ENCODE data around the gene TPPP.
"Not testable (repeated sequence)": the region's sequence is repeated elsewhere in the genome, so short reads cannot be mapped to it uniquely, and the experiment has no call there.

The TPPP gene

DNA sequence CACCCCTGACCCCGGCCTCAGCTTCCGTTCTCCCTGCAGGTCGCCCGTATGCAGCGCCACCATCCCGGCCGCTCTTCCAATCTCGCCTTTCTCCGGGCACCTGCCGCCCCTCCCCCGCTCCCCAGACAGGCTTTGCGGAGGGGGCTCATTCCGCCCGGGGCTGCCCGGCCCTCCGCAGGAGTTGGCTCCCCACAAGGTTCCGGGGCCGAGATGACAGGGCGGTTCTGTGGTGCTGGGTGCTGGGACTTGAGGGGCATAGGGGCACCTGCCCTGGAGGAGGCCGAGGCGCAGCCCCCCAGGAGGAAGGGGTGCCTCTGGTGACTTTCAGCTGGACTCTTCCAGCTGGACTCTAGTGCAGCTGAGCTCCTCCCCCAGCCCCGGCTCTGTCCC lies 885 bp upstream of the TPPP start:
- not testable (repeated sequence) for DNase-seq (ENCODE audit: low read depth in 4 of 4, low spot score in 1 of 4)

DNA sequence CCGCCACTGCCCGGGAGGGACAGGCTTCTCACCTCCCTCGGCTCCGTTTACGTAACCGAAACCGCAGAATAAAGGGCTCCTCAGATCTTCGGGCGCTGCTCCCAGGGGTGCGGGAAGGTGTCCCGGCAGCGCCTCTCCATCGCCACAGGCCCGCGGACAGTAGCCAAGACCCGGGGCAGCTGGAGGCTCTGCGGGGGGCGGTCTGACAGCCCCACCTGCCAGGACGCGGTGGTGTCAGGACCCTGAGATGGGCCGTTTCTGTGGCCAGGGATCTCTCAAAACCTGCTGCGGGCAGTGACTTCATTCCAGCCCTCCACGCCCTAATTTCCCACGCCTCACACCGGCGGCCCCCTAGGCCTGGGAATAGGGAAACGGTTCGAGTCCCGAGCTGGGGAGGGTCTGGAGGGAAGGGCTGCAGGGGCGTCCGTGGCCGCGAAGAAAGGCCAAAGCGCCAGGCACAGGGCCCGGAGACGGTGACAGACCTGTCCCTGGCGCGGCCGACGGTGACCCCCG lies 567 bp downstream of the TPPP start:
- not testable (repeated sequence) for DNase-seq (ENCODE audit: low read depth in 4 of 4, low spot score in 1 of 4)

DNA sequence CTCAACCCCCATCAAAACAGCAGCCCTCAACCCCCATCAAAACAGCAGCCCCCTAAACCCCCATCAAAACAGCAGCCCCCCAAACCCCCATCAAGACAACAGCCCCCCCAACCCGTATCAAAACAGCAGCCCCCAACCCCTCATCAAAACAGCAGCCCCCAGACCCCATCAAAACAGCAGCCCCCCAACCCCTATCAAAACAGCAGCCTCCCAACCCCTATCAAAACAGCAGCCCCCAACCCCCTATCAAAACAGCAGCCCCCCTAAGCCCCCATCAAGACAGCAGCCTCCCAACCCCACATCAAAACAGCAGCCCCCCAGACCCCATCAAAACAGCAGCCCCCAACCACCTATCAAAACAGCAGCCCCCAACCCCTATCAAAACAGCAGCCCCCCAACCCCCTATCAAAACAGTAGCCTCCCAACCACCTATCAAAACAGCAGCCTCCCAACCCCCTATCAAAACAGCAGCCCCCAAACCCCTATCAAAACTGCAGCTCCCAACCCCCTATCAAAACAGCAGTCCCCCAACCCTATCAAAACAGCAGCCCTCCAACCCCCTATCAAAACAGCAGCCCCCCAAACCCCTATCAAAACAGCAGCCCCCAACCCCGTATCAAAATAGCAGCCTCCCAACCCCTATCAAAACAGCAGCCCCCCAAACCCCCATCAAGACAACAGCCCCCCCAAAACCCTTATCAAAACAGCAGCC lies 1.2 kb downstream of the TPPP start:
- DNase-seq (ENCODE audit: low read depth in 4 of 4, low spot score in 1 of 4): no peak

DNA sequence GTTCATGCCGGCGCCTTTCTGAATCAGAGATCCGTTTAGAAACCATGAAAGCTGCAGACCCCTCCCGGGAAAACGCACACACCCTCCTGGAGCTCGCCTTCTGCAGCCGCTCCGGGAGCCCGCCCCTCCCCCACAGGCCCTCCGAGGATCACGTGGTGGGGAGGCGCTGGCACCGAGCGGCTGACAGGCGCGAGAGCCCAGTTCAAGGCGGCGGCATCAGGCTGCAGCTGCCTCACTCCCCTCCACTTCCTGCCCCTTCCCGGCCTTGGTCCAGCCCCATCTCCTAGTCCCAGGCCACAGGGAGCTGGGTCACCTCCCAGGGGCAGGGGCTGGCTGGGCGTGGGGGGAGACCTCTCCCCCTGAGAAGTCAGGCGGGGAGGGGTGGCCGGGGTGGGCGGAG lies 2.1 kb downstream of the TPPP start:
- not testable (repeated sequence) for DNase-seq (ENCODE audit: low read depth in 4 of 4, low spot score in 1 of 4)

DNA sequence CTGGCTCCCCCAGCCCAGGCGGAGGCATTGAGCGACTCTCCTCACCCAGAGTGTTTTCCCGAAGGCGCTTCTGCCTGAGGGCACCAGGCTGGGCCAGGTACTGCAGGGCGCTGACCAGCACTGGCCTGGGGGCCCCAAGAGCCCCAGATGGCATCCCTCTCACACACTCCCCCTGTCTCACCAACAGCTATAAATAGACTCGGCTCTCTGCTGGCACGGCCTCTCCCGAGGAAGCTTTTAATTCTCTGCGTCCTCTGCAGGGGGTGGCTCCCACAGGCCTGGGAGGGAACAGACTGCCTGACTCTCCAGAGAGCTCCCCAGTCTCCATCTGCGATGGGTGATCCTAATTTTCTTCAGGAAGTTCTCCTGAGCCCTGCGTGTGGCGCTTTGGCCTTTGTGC lies 2.9 kb downstream of the TPPP start:
- DNase-seq (ENCODE audit: low read depth in 4 of 4, low spot score in 1 of 4): not testable (repeated sequence)

DNA sequence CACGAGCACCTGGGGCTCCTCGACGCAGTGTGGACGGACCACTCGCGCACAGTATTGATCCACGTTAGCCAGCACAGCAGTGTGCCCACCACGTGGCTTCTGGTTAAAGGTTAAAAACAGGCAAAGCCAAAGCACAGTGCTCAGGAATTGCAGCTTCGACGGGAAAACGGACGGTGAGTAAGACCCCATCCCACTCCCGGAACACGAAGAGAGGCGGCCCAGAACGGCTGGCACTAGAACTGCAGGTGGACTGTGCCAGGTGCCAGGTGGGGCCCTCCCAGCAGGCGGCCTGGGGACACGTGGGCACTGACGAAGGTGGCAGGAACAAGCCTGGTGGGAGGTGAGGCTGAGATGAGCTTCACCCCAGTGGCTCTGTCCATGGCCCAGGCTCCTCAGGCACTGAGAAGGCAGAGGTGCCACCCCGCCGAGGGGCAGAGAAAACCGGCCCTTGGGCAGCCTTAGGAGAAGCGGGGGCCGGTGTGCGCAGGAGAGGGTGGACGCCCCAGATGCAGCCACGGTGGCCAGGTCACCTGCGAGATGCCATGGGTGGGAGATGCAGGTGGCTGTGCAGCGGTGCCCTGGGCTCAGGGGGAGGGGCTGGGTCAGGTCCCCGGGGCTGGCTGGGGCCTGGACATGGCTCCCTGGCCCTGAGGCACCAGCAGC lies 4.7 kb downstream of the TPPP start:
- DNase-seq (ENCODE audit: low read depth in 4 of 4, low spot score in 1 of 4): not testable (repeated sequence)

DNA sequence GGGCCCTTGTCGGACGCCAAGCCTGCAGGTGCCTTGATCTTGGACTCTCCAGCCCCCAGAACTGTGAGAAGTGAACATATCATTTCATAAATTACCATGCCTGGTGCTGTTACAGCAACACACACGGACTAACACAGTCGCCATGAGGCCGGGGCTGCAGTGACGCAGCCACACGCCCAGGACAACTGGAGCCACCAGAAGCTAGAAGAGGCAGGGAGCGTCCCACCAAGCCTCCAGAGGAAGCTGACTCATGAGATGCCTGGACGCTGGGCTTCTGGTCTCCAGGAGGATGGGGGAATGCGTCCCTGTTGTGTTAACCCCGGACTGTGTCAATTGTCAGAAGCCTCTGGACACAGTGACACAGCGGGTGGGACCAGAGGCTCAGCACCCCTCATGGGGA lies 6.2 kb downstream of the TPPP start:
- not testable (repeated sequence) for DNase-seq (ENCODE audit: low read depth in 4 of 4, low spot score in 1 of 4)

DNA sequence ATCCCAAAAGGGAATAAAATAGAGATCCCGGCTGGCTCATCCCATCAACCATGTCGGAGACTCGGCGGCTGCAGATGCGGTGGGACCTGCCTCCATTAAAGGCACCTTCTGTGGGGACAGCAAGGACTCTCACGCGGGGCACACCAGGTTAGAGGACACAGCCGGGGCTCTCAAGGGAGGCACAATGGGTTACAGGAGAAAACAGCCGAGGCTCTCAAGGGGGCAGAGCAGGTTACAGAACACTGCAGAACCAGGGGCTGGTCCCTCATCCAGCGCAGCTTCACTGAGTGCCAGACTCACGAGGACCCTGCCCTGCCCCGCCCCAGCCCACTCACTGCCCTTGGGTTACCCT lies 7.0 kb downstream of the TPPP start:
- DNase-seq (ENCODE audit: low read depth in 4 of 4, low spot score in 1 of 4): not testable (repeated sequence)

DNA sequence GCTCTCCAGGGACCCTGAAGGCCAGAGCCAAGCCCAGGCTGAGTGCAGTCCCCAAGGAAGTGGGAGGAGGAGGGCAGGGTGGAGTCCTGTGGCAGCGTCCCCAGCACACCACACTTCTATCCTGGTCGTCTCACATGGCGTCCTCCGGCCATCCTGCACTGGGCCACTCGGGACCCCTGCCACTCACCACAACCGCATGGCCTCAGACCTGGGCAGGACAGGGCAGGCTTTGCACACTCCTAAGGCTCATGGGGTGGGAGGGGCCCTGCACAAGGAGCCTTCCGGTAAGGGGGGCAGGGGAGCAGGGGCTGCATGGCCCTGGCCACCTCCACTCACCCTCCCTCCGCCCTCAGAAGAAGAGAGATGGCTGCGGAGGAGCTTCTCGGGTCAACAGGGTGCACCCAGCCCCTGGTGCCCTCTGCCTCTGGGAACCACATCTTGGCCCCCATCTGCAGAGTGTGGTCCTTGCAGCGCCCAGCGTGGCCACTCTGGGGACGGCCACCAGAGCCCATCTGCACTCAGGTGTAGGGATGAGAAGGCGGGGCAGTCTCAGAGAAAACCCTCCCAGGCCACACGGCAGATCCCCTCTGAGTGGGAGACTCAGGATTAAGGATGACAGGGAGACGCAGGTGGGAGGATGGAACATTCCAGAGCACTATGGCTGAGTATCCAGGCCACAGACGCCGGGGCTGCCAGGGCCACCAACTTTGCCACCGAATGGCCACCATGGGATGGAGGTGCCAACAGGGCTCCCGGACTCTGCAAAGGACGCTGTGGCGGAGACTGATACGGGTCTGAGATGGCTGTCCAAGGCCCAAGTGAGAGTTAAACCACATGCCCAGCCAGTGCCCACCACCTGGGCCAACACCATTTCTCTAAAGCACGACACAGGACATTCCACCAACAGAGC lies 7.6 kb downstream of the TPPP start:
- DNase-seq (ENCODE audit: low read depth in 4 of 4, low spot score in 1 of 4): no peak

DNA sequence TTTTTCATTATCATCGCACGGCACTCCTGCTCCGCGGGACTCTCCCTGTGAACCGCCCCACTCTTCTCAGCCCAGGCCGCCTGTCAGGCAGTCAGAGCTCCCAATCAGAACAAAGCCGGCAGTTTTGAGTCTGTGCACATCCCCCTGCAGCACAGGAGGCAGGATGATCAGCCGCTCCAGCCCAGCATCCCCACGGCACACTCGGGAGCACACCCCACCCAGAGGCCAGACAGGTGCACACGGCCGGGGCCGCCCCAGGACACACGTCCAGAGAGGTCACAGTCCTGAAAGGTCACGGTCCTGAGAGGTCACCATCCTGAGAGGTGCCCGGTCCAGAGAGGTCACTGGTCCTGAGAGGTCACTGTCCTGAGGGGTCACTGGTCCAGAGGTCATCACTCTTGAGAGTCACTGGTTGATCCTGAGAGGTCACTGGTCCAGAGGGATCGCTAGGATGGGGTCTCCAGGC lies 8.4 kb downstream of the TPPP start:
- no peak for DNase-seq (ENCODE audit: low read depth in 4 of 4, low spot score in 1 of 4)

DNA sequence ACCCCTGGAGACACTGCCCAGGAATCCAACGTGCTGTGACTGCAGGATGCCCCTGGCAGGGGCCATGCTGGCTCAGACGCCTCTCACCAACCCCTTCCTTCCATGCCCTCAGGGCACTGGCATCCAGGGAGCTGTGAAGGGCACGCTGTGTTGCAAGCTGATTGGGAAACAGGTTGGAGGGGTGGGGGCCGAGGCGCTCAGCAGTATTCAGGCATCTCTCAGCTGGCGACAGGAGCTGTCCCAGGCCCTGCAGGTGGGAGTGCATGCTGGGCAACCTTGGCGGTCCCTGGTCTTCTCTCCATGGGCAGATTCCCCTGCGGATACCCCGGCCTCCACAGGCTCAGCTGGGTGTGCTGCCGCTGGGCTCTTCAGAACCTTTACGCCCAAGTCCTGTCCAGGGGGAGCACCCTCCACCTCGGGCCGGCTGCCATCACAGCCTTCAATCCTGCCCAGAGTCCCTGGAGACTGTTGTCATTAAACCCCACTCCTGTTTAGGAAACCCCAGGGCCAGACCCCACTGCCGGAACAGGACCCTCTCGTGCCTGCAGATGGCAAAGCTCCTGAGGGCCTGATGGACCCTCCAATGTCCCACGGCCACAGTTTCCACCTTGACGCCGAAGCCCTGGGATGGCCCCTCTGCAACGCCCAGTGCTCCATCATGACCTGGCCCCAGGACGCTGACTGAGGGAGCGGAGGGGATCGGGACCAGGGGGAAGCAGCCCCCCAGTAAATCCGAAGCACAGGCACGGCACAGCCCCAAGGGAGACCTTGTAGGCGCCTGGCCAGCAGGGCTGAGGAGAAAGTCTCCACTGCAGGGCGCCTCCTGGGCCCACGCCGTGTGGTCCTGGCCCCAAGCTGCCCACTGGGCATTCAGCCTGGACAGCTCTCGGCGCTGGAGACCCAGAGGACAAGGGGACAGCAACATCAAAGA lies 9.3 kb downstream of the TPPP start:
- DNase-seq (ENCODE audit: low read depth in 4 of 4, low spot score in 1 of 4): no peak

DNA sequence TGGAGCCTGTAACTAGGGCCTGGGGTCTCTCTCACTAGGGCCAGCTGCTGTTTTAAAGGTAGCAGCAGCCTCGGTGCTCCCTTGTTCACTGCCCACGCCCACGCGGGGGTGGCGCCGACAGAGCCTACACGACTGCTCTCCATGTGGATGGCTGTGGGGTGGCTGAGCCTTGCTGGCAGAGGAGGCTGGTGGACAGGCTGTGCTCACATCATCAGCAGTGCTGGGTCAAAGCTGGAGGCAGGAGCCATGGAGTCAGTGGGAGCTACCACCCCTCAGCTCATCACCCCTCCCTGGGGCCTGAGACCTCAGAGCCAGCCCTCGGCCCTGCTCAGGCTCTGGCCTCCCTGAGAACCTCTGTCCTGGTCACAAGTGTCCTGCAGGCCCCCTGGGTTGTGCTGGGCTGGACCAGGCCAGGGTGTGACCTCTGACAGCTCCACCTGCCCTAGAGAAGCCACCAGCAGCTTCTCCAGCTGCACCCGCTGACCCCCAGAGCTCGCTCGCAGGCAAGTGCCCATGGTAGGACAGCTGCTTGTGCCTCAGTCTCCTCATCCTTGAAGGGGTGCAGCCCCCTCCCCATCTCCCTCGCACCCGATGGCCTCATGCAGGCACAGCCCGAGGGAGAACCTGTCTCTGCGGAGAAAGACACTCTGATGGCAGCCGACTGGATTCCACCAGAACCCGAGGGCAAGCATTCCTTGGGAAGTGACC lies 10.3 kb downstream of the TPPP start:
- DNase-seq (ENCODE audit: low read depth in 4 of 4, low spot score in 1 of 4): not testable (repeated sequence)

DNA sequence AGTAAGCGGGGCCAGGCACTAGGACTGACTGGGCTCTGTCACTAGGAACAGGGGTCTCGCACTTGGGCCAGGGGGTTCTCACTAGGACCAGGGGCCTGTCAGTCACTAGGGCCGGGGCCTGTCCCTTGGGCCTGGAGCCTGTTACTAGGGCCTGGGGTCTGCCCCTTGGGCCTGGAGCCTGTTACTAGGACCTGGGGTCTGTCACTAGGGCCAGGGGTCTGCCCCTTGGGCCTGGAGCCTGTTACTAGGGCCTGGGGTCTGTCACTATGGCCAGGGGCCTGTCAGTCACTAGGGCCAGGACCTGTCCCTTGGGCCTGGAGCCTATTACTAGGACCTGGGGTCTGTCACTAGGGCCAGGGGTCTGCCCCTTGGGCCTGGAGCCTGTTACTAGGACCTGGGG lies 10.9 kb downstream of the TPPP start:
- not testable (repeated sequence) for DNase-seq (ENCODE audit: low read depth in 4 of 4, low spot score in 1 of 4)

DNA sequence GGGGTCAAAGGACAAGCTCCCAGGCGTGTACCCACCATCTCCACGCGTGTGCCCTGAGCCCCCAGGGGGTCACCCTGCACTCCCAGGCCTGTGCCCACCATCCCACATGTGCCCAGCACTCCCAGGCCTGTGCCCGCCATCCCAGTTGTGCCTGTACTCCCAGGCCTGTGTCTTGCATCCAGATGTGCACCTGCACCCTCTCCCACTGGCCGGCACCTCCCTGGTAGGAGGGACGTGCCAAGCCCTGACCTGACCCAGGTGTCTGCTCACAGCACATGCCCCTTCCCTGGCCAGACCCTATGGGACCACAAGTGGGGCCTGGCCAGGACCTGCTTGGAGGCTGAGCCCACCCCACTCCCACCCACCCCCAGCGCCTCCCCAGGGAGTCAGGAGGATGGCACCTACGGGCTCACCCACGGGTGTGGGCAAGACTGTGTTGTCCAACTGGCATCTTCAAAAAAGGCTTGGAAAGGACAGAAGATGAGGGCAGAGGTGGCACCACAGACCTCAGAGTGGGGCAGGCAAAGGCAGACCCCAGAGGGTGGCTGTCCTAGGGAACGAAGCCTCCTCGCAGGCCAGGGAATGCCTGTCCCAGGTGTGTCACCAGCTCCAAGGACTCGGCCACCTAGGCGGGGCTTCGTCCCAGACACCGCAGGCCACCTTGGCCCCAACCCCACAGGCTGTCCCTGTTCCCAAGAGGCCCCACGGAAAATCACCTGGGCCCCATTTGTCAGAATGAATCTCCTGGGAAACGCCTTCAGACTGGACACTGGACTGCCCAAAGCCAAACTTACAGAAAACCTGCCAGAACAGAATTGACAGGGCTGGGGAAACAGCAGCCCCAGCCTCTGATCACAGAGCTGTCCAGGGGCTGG lies 11.6 kb downstream of the TPPP start:
- DNase-seq (ENCODE audit: low read depth in 4 of 4, low spot score in 1 of 4): not testable (repeated sequence)

DNA sequence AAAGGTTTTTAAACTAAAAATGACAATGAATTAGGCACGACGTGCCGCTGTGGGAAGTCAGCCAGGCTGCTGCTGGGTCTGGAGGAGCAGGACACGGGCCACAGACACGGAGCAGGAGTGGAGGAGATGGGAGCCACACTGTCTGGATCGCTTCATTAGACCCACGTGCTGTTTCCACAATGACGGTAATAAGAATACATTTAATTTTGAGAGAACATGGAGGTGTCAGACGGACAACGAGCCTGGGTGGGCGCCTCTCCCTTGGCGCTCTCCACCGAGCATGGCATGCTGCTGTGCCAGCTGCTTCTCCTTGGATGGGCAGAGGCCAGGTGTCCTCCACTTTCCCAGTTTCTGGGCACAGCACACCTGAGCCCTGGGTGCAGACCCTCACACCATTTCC lies 12.3 kb downstream of the TPPP start:
- DNase-seq (ENCODE audit: low read depth in 4 of 4, low spot score in 1 of 4): not testable (repeated sequence)

DNA sequence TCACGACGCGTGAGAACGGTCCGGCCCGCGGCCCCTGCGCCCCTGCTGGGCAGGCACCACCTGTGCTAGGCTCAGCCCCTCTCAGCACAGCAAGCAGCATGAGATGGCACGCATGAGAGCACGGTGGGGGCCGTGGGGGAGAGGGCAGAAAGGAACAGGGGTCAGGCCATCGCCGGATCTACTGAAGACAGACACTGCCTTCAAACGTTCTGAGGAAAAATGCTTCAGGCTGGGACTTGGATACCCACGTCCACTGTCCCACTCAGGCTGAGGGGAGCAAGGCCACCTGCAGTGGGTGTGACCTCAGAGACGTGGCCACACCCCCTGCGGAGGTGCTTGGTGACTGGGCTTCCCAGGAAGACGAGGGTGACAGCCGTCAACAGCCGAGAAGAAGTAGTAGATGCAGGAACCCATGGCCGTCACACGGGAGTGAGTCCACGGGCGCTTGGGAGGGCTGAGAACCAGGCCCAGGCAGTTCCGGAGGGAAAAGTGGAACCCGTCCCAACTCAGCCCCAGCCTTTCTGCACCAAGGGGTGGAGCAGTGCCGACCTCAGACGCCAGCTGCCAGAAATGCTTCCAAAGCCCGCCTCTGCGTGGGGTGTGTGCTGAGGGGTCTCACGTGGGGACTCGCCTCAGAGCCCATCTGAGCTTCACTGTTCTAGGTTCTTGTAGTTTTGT lies 12.9 kb downstream of the TPPP start:
- DNase-seq (ENCODE audit: low read depth in 4 of 4, low spot score in 1 of 4): not testable (repeated sequence)

DNA sequence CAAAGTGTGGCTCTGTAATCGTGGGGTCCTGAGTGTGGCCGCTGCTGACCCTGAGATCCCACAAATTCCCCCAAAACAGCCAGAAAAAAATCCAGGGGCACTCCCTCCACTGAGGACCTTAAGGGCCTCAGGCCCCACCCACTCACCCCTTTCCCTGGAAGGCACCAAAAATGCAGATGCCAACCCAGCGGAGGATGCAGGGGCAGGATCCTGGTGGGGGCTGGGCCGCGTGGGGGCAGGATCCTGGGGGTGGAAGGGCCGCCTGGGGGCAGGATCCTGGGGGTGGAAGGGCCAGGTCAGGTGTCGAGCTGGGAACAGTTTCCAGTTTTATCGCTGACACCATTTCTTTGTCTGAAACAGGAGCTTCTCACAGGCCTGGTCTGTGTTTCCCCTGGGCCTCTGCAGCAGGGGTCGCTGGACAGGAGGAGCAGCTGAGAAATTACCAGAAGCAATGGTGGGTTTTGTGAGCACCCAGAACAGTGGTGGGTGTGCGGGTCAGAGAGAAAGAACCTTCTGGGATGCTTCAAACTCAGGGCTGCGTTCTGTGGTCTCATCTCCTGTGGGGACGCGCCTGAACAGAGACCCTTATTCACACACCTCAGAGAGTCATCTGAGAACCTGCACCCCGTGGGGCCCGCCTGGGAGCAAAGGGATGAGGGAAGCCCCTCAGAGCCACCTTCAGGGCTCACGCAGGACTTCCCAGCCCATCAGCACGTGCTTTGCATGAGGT lies 13.8 kb downstream of the TPPP start:
- not testable (repeated sequence) for DNase-seq (ENCODE audit: low read depth in 4 of 4, low spot score in 1 of 4)

DNA sequence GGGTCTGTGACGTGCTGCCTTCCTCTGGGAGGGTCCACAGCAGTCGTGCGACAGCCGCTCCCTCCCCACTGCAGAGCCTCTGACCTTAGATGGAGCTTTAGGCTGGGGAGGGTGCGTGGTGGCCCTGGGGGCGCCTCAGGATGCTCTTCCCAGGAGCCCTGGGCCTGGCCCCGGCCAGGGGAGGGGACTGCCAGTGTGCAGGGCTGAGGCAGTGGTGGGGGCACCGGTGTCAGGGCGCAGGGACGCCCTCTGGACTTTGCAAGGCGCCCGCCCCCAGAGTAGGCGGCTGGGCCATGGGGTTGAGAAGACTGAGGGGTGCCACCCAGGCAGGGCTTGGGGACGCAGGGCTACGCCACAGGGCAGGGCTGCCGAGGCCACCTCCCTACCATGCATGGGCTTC lies 14.6 kb downstream of the TPPP start:
- not testable (repeated sequence) for DNase-seq (ENCODE audit: low read depth in 4 of 4, low spot score in 1 of 4)
